Kidney epithelial cell (primary cell): Measurements from ENCODE around the gene TRABD2A. TPM values are rescaled to one million over a fixed set of nuclear protein-coding genes. Genes with fewer than 3 reads are reported as not detected.

Source experiments
- DNase-seq: peaks from one replicate; pipeline ENCODE4 v3.0.0-alpha.2; 2010; ENCODE audit warnings: low read depth
- H3K27me3 ChIP-seq: 2 replicates; pipeline ENCODE4 v1.6.0; 2011; ENCODE audit warnings: low read length; ENCODE audit not compliant: control insufficient read depth, insufficient read depth
- H3K36me3 ChIP-seq: 2 replicates; pipeline ENCODE4 v1.5.1; 2011; ENCODE audit warnings: low read length; ENCODE audit not compliant: control insufficient read depth, insufficient read depth
- H3K4me3 ChIP-seq: 2 replicates; pipeline ENCODE4 v1.5.1; 2011; ENCODE audit warnings: low read depth, mild to moderate bottlenecking, control low read depth, low read length
- CTCF ChIP-seq: IDR thresholded peaks from 2 replicates; pipeline ENCODE4 v1.5.1; 2011; ENCODE audit warnings: mild to moderate bottlenecking, moderate library complexity, low read length, control low read depth, inconsistent platforms; ENCODE audit not compliant: insufficient read depth, poor library complexity, severe bottlenecking
- total RNA-seq: library from RNA; depleted of rRNA; stranded (reverse); fragments of >200 nt; gene quantifications from 2 replicates; pipeline ENCODE4 v1.2.3, GENCODE V29; 2015

TRABD2A gene
- total RNA-seq, 1 donor from 2014 or later = 0.50 TPM

GRCh38 chr2:84911135-84911678 lies 30.3 kb upstream of the TRABD2A start:
- no peak for TF ChIP-seq CTCF
- Histone ChIP-seq H3K36me3 (peaks cover 1% of the 10 kb centered on the region), H3K4me3 (no peak overlapping the region), H3K27me3 (no peaks in the 10 kb centered on the region)
- DNase-seq = no peak

GRCh38 chr2:84908948-84909713 lies 28.2 kb upstream of the TRABD2A start:
- Histone ChIP-seq H3K27me3 (no peaks in the 10 kb centered on the region), H3K4me3 (no peak overlapping the region), H3K36me3 (peaks cover 1% of the 10 kb centered on the region)
- no peak for DNase-seq
- TF ChIP-seq CTCF = no peak

GRCh38 chr2:84906900-84907714 lies 26.2 kb upstream of the TRABD2A start:
- DNase-seq = no peak
- no peaks in the 10 kb centered on the region for H3K27me3 ChIP-seq
- no peak for TF ChIP-seq CTCF
- H3K36me3 ChIP-seq = peaks cover 1% of the 10 kb centered on the region
- H3K4me3 ChIP-seq = peak overlapping the region; percentile 91

GRCh38 chr2:84906108-84906899 lies 25.4 kb upstream of the TRABD2A start:
- Histone ChIP-seq H3K36me3 (peaks cover 1% of the 10 kb centered on the region), H3K27me3 (no peaks in the 10 kb centered on the region), H3K4me3 (peak overlapping the region; percentile 91)
- no peak for TF ChIP-seq CTCF
- no peak for DNase-seq

- peak within 1 kb of the TSS; percentile 91 for H3K4me3 ChIP-seq
- TF ChIP-seq CTCF = no peak
- no peak for DNase-seq
- no peaks in the 10 kb centered on the region for H3K27me3 ChIP-seq
- H3K36me3 ChIP-seq = peaks cover 1% of the 10 kb centered on the region
These were observed 24.6 kb upstream of the TRABD2A start, which contains the start of gene TMSB10 for GRCh38 chr2:84905181-84906107. Gene TMSB10, plus strand, starts transcription at chr2:84905656.
